ENCODE results near the gene ALDH1A1.

GRCh38 chr9:72923077-72923476 lies 29.8 kb downstream of the ALDH1A1 start:
- TF ChIP-seq CTCF (IDR thresholded peaks at IDR 0.05) (no peak), POLR2A (IDR thresholded peaks at IDR 0.05) (no peak)

Measured in esophagus squamous epithelium (tissue), 4 donors.